Peyer's patch (tissue), 4 donors: ENCODE results near the gene LSM4. TPM values are rescaled to one million over a fixed set of nuclear protein-coding genes. Genes with fewer than 3 reads are reported as not detected.
A peak's percentile ranks its signal among the peaks of the same experiment; 100 is the strongest.

Experiments
- DNase-seq, 3 donors: peaks; one replicate each; pipeline ENCODE4 v3.0.0-alpha.2; 2017 to 2019
- H3K27ac ChIP-seq, 4 donors: fragments of 200-600 bp; sonication (generic); one replicate each; pipeline ENCODE4 v1.5.1; 2016 to 2019
- H3K27me3 ChIP-seq, 2 donors: fragments of 200-600 bp; sonication (generic); one replicate each; pipeline ENCODE4 v1.5.1; 2019
- H3K36me3 ChIP-seq, 3 donors: fragments of 200-600 bp; sonication (generic); one replicate each; pipeline ENCODE4 v1.5.1; 2016 to 2019
- H3K4me1 ChIP-seq, 4 donors: fragments of 200-600 bp; sonication (generic); one replicate each; pipeline ENCODE4 v1.5.1; 2016 to 2019
- H3K4me3 ChIP-seq, 4 donors: fragments of 200-600 bp; sonication (generic); 1 replicate in 3 of 4; 2 replicates in 1 of 4; pipeline ENCODE4 v1.5.1; 2016 to 2019; ENCODE audit warnings: mild to moderate bottlenecking in 1 of 4
- H3K9me3 ChIP-seq, 4 donors: fragments of 200-600 bp; sonication (generic); one replicate each; pipeline ENCODE4 v1.5.1; 2016 to 2019; ENCODE audit warnings: mild to moderate bottlenecking in 1 of 4
- POLR2A ChIP-seq, 2 donors: fragments of 450-650 bp; IDR thresholded peaks; one replicate each; pipeline ENCODE4 v1.5.1; 2017; ENCODE audit warnings: antibody characterized with exemption in 2 of 2, mild to moderate bottlenecking in 2 of 2, moderate library complexity in 2 of 2
- total RNA-seq, 4 donors: library from RNA; depleted of rRNA; stranded (reverse); fragments of >200 nt; gene quantifications; one replicate each; pipeline ENCODE4 v1.1.0, GENCODE V29; 2016
- TF ChIP-seq, protein P1 (sequence below), 6 experiments: fragments of 450-650 bp in 4 of 6; fragments of 200-600 bp in 2 of 6; sonication (generic) in 1 of 6; IDR thresholded peaks; one replicate each; pipeline ENCODE4 v1.5.1; 2017 to 2019; ENCODE audit warnings: antibody characterized with exemption in 6 of 6, mild to moderate bottlenecking in 3 of 6, moderate library complexity in 1 of 6

Gene LSM4
- total RNA-seq, 4 donors from 2014 or later = 102 to 193 (median 178) TPM

DNA sequence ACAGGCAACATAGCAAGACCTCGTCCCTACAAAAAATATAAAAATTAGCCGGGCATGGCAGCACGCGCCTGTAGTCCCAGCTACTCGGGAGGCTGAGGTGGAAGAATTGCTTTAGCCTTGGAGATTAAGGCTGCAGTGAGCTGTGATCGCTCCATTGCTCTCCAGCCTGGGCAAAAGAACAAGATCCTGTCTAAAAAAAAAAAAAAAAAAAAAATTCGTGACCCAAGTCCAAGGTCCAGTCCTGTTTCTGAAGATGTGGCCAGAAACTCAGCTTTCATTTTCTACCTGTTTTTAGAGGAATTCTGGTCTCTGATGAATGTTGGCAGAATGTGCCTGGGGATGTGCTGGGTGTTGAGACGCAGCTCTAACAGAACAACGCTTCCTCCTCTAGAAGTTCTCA, 15.7 kb upstream of the LSM4 start:
- TF ChIP-seq, protein P1, sequence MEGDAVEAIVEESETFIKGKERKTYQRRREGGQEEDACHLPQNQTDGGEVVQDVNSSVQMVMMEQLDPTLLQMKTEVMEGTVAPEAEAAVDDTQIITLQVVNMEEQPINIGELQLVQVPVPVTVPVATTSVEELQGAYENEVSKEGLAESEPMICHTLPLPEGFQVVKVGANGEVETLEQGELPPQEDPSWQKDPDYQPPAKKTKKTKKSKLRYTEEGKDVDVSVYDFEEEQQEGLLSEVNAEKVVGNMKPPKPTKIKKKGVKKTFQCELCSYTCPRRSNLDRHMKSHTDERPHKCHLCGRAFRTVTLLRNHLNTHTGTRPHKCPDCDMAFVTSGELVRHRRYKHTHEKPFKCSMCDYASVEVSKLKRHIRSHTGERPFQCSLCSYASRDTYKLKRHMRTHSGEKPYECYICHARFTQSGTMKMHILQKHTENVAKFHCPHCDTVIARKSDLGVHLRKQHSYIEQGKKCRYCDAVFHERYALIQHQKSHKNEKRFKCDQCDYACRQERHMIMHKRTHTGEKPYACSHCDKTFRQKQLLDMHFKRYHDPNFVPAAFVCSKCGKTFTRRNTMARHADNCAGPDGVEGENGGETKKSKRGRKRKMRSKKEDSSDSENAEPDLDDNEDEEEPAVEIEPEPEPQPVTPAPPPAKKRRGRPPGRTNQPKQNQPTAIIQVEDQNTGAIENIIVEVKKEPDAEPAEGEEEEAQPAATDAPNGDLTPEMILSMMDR (IDR thresholded peaks at IDR 0.05) = no peak
- DNase-seq = no peak
- Histone ChIP-seq H3K27ac (peak overlapping the region in 1 of 4 donors; percentile 32), H3K36me3 (peaks cover 0 to 5% (median 0%) of the 10 kb centered on the region in 3 donors), H3K4me1 (peaks cover 0 to 12% (median 0%) of the 10 kb centered on the region in 4 donors), H3K9me3 (no peaks in the 10 kb centered on the region), H3K27me3 (no peaks in the 10 kb centered on the region), H3K4me3 (no peak overlapping the region)

DNA sequence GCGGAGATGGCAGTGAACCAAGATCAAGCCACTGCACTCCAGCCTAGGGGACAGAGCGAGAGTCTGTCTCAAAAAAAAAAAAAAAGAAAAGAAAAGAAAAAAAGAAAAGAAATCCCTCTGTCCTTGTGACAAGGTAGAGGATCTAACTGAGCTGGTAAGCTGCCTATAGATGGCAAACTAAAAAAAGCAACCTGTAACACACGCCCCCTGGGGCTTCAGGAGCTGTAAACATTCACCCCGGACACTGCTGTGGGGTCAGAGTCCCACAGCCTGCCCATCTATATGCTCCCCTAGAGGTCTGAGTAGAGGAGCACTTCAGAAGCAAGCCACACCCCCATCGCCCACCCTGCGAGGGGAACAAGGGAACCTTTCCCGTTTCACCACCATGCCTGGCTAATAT, 13.2 kb upstream of the LSM4 start:
- H3K27ac ChIP-seq = no peak overlapping the region
- DNase-seq = no peak
- no peak overlapping the region for H3K4me3 ChIP-seq
- TF ChIP-seq, protein P1 (IDR thresholded peaks at IDR 0.05) = no peak
- TF ChIP-seq POLR2A (IDR thresholded peaks at IDR 0.05) = no peak
- H3K9me3 ChIP-seq = no peaks in the 10 kb centered on the region
- no peaks in the 10 kb centered on the region for H3K27me3 ChIP-seq
- H3K4me1 ChIP-seq = peaks cover 0 to 12% (median 0%) of the 10 kb centered on the region in 4 donors
- H3K36me3 ChIP-seq = no peaks in the 10 kb centered on the region

DNA sequence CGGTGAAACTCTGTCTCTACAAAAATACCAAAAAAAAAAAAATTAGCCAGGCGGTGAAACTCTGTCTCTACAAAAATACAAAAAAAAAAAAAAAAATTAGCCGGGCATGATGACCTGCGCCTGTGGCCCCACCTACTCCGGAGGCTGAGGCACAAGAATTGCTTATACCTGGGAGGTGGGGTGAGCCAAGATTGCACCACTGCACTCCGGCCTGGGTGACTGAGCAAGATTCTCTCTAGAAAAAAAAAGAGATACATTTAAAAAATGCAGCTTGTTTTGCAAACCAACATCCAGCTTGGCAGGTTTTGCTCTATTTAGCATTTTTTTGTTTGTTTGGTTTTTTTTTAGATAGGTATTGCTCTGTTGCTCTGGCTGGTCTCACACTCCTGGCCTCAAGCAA, 10.8 kb upstream of the LSM4 start:
- Histone ChIP-seq H3K27ac (no peak overlapping the region), H3K9me3 (no peaks in the 10 kb centered on the region), H3K27me3 (no peaks in the 10 kb centered on the region), H3K4me1 (peaks cover 0 to 10% (median 2%) of the 10 kb centered on the region in 4 donors), H3K4me3 (no peak overlapping the region), H3K36me3 (no peaks in the 10 kb centered on the region)
- TF ChIP-seq POLR2A (IDR thresholded peaks at IDR 0.05) = no peak
- TF ChIP-seq, protein P1 (IDR thresholded peaks at IDR 0.05) = no peak
- DNase-seq = no peak

DNA sequence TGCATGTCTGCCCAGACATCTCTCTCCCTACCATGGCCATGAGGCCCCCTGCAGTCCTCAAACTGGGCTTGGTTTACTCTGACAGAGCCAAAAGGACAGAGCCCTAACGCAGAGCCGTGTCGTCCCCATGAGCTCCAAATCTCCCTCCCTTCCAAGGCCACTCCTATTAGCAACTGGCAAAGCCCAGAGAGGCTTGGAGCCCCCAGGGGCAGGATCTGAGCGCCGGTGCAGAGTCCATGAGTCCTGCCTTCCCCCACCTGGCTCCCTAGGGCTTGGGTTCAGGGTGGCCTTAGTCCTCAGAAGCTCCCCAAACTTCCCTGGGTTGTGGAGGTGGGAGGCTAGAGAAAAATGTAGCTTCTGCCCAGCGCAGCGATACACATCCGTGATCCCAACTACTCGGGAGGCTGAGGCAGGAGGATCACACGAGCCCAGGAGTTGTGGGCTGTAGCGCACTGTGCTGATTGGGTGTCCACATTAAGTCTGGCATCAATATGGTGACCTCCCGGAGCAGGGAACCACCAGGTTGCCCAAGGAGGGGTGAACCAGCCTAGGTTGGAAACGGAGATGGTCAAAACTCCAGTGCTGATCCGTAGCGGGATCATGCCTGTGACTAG, 10.1 kb upstream of the LSM4 start:
- no peak for DNase-seq
- no peaks in the 10 kb centered on the region for H3K36me3 ChIP-seq
- no peak overlapping the region for H3K4me3 ChIP-seq
- H3K27ac ChIP-seq = no peak overlapping the region
- TF ChIP-seq POLR2A (IDR thresholded peaks at IDR 0.05) = no peak
- TF ChIP-seq, protein P1 (IDR thresholded peaks at IDR 0.05) = no peak
- no peaks in the 10 kb centered on the region for H3K27me3 ChIP-seq
- H3K9me3 ChIP-seq = no peaks in the 10 kb centered on the region
- peaks cover 0 to 11% (median 3%) of the 10 kb centered on the region in 4 donors for H3K4me1 ChIP-seq

DNA sequence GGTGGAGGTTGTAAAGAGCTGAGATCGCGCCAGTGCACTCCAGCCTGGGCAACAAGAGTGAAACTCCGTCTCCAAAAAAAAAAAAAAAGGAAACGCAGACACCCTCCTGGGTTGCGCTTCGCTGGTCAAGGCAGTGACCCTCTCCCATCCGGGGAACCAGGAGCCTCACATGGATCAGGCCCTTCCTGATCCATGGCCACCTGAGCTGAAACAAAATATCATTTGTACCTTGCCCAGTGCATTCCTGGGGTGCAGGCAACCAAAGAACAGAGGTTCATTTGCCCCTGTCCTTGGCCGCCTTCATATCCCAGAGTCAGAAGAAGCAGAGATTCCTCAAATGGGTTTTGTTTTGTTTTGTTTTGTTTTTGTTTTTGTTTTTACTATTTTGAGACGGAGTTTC, 8.0 kb upstream of the LSM4 start:
- Histone ChIP-seq H3K4me3 (no peak overlapping the region), H3K9me3 (no peaks in the 10 kb centered on the region), H3K27me3 (no peaks in the 10 kb centered on the region), H3K4me1 (peaks cover 0 to 11% (median 3%) of the 10 kb centered on the region in 4 donors), H3K27ac (no peak overlapping the region), H3K36me3 (no peaks in the 10 kb centered on the region)
- DNase-seq = no peak
- TF ChIP-seq POLR2A (IDR thresholded peaks at IDR 0.05) = no peak
- TF ChIP-seq, protein P1 (IDR thresholded peaks at IDR 0.05) = no peak

DNA sequence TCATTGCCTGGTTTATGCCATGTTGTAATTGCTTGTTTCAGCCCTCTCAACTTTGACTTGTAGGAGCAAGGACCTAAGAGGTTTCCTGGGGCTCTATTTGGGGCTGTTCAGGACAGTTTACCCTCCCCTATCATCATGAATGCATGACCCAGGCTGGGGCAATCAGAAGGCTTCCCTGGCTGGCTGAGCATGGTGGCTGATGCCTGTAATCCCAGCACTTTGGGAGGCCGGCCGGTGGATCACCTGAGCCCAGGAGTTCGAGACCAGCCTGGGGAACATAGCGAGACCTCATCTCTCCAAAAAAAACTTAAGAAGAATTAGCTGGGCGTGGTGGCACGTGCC, 6.1 kb upstream of the LSM4 start:
- Histone ChIP-seq H3K27me3 (no peaks in the 10 kb centered on the region), H3K9me3 (no peaks in the 10 kb centered on the region), H3K4me1 (peaks cover 0 to 17% (median 3%) of the 10 kb centered on the region in 4 donors), H3K27ac (peak overlapping the region in 3 of 4 donors; percentile 41 to 76 (median 70)), H3K4me3 (peak overlapping the region in 1 of 4 donors; percentile 24), H3K36me3 (no peaks in the 10 kb centered on the region)
- no peak for TF ChIP-seq POLR2A (IDR thresholded peaks at IDR 0.05)
- TF ChIP-seq, protein P1 (IDR thresholded peaks at IDR 0.05) = no peak
- DNase-seq = no peak
